ENCODE results near the gene NCAPH2. TPM values are rescaled to one million over a fixed set of nuclear protein-coding genes. Genes with fewer than 3 reads are reported as not detected.

Gene NCAPH2
- total RNA-seq, 4 donors from 2014 or later, result 34.8 to 45.0 (median 42.1) TPM

GRCh38 chr22:50473088-50473487 lies 34.9 kb upstream of the NCAPH2 start:
- no peak for TF ChIP-seq POLR2A (IDR thresholded peaks at IDR 0.05)
- TF ChIP-seq POLR2AphosphoS5 (IDR thresholded peaks at IDR 0.05), result no peak
- TF ChIP-seq CTCF (IDR thresholded peaks at IDR 0.05), result no peak
- no peak for TF ChIP-seq EP300 (IDR thresholded peaks at IDR 0.05)
- Histone ChIP-seq H3K4me3 (peak overlapping the region in 1 of 2 donors; percentile 96), H3K27ac (peak overlapping the region in 1 of 4 donors; percentile 7), H3K9me3 (no peaks in the 10 kb centered on the region), H3K27me3 (no peaks in the 10 kb centered on the region), H3K4me1 (peaks cover 0 to 69% (median 48%) of the 10 kb centered on the region in 3 donors), H3K36me3 (peaks cover 0 to 11% of the 10 kb centered on the region in 2 donors)
- 94% methylated on average over 4 of the region's 6 CpGs; no CpG with 5 or more reads in 1 of the 2 donors for WGBS, 2 donors (ENCODE audit: low coverage in 1 of 2)
- no peak for ATAC-seq

- Histone ChIP-seq H3K27me3 (peaks cover 5% of the 10 kb centered on the region), H3K27ac (peak overlapping the region; percentile 44 to 94 (median 91)), H3K36me3 (peaks cover 0 to 8% of the 10 kb centered on the region in 2 donors), H3K4me3 (peak overlapping the region; percentile 72 to 96), H3K4me1 (peaks cover 0 to 60% (median 48%) of the 10 kb centered on the region in 3 donors), H3K9me3 (no peaks in the 10 kb centered on the region)
- TF ChIP-seq POLR2AphosphoS5 (IDR thresholded peaks at IDR 0.05), result no peak
- peak in 1 of 4 experiments; percentile 17 for TF ChIP-seq CTCF (IDR thresholded peaks at IDR 0.05)
- no peak for TF ChIP-seq EP300 (IDR thresholded peaks at IDR 0.05)
- no peak for TF ChIP-seq POLR2A (IDR thresholded peaks at IDR 0.05)
- WGBS, 2 donors (ENCODE audit: low coverage in 1 of 2), result 0 to 2% methylated on average over 2 to 9 of the region's 62 CpGs
- ATAC-seq, result peak; percentile 30
These were observed 34.0 kb upstream of the NCAPH2 start for GRCh38 chr22:50473855-50474671.

GRCh38 chr22:50474710-50475651 lies 33.0 kb upstream of the NCAPH2 start, which contains the start of gene SBF1:
Gene SBF1, minus strand, starts transcription at chr22:50475035. Its CDS starts 195 bp downstream, at chr22:50474840.
- Histone ChIP-seq H3K27me3 (peaks cover 14% of the 10 kb centered on the region), H3K9me3 (no peaks in the 10 kb centered on the region), H3K4me3 (peak within 1 kb of the TSS; percentile 72 to 96), H3K4me1 (peaks cover 0 to 50% (median 43%) of the 10 kb centered on the region in 3 donors), H3K27ac (peak within 1 kb of the TSS; percentile 44 to 94 (median 91)), H3K36me3 (peaks cover 0 to 8% of the 10 kb centered on the region in 2 donors)
- WGBS, 2 donors (ENCODE audit: low coverage in 1 of 2), result 30% methylated on average over 2 of the region's 97 CpGs; no CpG with 5 or more reads in 1 of the 2 donors
- no peak for TF ChIP-seq CTCF (IDR thresholded peaks at IDR 0.05)
- peak; percentile 65 to 91 for TF ChIP-seq POLR2A (IDR thresholded peaks at IDR 0.05)
- ATAC-seq, result peak; percentile 98

- peak overlapping the region in 1 of 2 donors; percentile 96 for H3K4me3 ChIP-seq
- H3K36me3 ChIP-seq, result peaks cover 0 to 8% of the 10 kb centered on the region in 2 donors
- 76% methylated on average over 6 of the region's 6 CpGs; no CpG with 5 or more reads in 1 of the 2 donors for WGBS, 2 donors (ENCODE audit: low coverage in 1 of 2)
- peak overlapping the region in 3 of 4 donors; percentile 89 to 94 (median 93) for H3K27ac ChIP-seq
- ATAC-seq, result no peak
- peaks cover 20% of the 10 kb centered on the region for H3K27me3 ChIP-seq
- peaks cover 0 to 44% (median 36%) of the 10 kb centered on the region in 3 donors for H3K4me1 ChIP-seq
- TF ChIP-seq CTCF (IDR thresholded peaks at IDR 0.05) (no peak), EP300 (IDR thresholded peaks at IDR 0.05) (no peak), POLR2AphosphoS5 (IDR thresholded peaks at IDR 0.05) (no peak), POLR2A (IDR thresholded peaks at IDR 0.05) (no peak)
- H3K9me3 ChIP-seq, result no peaks in the 10 kb centered on the region
These were observed 32.4 kb upstream of the NCAPH2 start for GRCh38 chr22:50475652-50476002.

Measured in gastroesophageal sphincter (tissue), 4 donors.